H1 (cell line): ENCODE results near the gene ADCY3. TPM values are rescaled to one million over a fixed set of nuclear protein-coding genes. Genes with fewer than 3 reads are reported as not detected.
A peak's percentile ranks its signal among the peaks of the same experiment; 100 is the strongest.

ENCODE experiments used
- BRCA1 ChIP-seq: IDR thresholded peaks from 2 replicates; pipeline ENCODE4 v1.6.1; 2012; ENCODE audit warnings: low read depth, low read length, improper control_type of control experiment
- CBX5 ChIP-seq: fragments of 300-800, 300-1000 bp; sonication (generic); IDR thresholded peaks from 2 replicates; pipeline ENCODE4 v1.7.1; 2016; ENCODE audit warnings: antibody characterized with exemption, low read length, low read depth
- GTF2F1 ChIP-seq: IDR thresholded peaks from 2 replicates; pipeline ENCODE4 v1.6.1; 2012; ENCODE audit warnings: low read depth, low read length, improper control_type of control experiment, borderline replicate concordance
- KDM5A ChIP-seq: fragments of 200-600 bp; IDR thresholded peaks from 2 replicates; pipeline ENCODE4 v1.7.1; 2012; ENCODE audit warnings: mild to moderate bottlenecking, low read length, inconsistent platforms, mixed read lengths
- POU5F1 ChIP-seq: IDR thresholded peaks from 2 replicates; pipeline ENCODE4 v1.6.1; 2011; ENCODE audit warnings: low read depth, mild to moderate bottlenecking, low read length, moderate library complexity
- SIN3A ChIP-seq, 2 experiments: IDR thresholded peaks in 1 of 2; conservative IDR thresholded peaks in 1 of 2; 2 replicates each; pipeline ENCODE4 v1.6.1; 2011 to 2012; ENCODE audit warnings: low read length in 2 of 2, improper control_type of control experiment in 1 of 2, low read depth in 1 of 2, mild to moderate bottlenecking in 1 of 2
- TAF7 ChIP-seq: optimal IDR thresholded peaks from 2 replicates; pipeline ENCODE3; 2011; ENCODE audit warnings: low read depth, mild to moderate bottlenecking, inconsistent platforms, low read length, moderate library complexity, borderline replicate concordance
- polyA plus RNA-seq, 7 experiments: library from polyadenylated mRNA; depleted of rRNA in 3 of 7; stranded (reverse) in 5 of 7; unstranded in 2 of 7; fragments of >200 nt in 5 of 7; fragments of 200-250 nt in 2 of 7; gene quantifications; 1 replicate in 5 of 7; 2 replicates in 1 of 7; 4 replicates in 1 of 7; pipeline versions ENCODE4 v1.2.1 to v1.2.3, GENCODE V29; 2011 to 2013; ENCODE audit warnings: missing spikeins in 2 of 7, mixed read lengths in 2 of 7
- total RNA-seq: library from RNA; stranded (reverse); fragmentation: NEBNext Ultra II Directional; extraction: Animal tissue kit (Norgen Biotek cat#: 25700); gene quantifications from 2 replicates; pipeline ENCODE4 v1.2.1, GENCODE V29; 2021
- TF ChIP-seq, protein P1 (sequence below): IDR thresholded peaks from 2 replicates; pipeline ENCODE4 v1.6.1; 2012; ENCODE audit warnings: inconsistent platforms
- TF ChIP-seq, protein P2 (sequence below): fragments of 300-600 bp; sonication (generic); IDR thresholded peaks from 2 replicates; pipeline ENCODE4 v1.7.1; 2012; ENCODE audit warnings: low read length, moderate library complexity, mild to moderate bottlenecking, inconsistent platforms; ENCODE audit not compliant: insufficient replicate concordance
- TF ChIP-seq, protein P3 (sequence below): IDR thresholded peaks from 2 replicates; pipeline ENCODE4 v1.6.1; 2012; ENCODE audit warnings: inconsistent platforms

The ADCY3 gene
- total and polyA plus RNA-seq, 2 of the 8 experiments (the other 6 are each of a cell fraction or from before 2014, with no cell fraction given): 45.1 to 52.9 TPM

DNA sequence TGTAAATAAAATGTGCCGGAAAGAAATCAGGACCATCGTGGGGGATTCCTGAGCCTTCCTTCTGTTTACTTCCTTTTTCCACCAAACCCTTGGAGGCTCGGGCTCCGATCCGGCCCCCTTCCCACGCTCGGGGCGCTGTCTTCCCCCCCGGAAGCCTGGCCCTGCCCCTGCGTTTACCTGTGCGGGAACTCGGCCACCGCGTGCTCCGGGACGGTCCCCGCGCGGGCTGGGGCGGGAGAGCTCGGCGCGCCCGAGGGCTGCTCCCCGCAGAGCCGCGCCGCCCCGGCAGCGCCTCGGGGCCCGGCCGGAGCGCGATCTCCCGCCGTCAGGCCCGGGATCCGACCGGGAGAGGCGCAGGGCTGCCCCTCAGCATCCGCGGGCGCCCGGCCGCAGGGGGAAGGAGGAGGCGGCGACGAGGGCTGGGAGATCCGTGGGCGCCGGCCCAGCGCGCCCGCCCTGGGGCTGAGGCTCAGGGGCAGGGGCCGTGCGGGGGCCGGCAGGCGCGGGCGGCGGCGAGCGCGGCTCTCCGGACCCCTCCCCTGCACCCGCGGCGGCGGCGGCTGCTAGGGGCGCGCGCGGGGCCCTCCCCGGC is 435 bp downstream of the ADCY3 start (continued):
- TF ChIP-seq, protein P1, sequence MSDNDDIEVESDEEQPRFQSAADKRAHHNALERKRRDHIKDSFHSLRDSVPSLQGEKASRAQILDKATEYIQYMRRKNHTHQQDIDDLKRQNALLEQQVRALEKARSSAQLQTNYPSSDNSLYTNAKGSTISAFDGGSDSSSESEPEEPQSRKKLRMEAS: peak; percentile 57; the same call in 1 of the 2 replicates
- no peak for TF ChIP-seq TAF7
- no peak for TF ChIP-seq KDM5A
- TF ChIP-seq SIN3A (conservative IDR thresholded peaks at IDR 0.05 in 1 of 2, IDR thresholded peaks at IDR 0.05 in 1 of 2; ENCODE audit: low read depth in 1 of 2, low read length in 2 of 2): no peak
- TF ChIP-seq, protein P2, sequence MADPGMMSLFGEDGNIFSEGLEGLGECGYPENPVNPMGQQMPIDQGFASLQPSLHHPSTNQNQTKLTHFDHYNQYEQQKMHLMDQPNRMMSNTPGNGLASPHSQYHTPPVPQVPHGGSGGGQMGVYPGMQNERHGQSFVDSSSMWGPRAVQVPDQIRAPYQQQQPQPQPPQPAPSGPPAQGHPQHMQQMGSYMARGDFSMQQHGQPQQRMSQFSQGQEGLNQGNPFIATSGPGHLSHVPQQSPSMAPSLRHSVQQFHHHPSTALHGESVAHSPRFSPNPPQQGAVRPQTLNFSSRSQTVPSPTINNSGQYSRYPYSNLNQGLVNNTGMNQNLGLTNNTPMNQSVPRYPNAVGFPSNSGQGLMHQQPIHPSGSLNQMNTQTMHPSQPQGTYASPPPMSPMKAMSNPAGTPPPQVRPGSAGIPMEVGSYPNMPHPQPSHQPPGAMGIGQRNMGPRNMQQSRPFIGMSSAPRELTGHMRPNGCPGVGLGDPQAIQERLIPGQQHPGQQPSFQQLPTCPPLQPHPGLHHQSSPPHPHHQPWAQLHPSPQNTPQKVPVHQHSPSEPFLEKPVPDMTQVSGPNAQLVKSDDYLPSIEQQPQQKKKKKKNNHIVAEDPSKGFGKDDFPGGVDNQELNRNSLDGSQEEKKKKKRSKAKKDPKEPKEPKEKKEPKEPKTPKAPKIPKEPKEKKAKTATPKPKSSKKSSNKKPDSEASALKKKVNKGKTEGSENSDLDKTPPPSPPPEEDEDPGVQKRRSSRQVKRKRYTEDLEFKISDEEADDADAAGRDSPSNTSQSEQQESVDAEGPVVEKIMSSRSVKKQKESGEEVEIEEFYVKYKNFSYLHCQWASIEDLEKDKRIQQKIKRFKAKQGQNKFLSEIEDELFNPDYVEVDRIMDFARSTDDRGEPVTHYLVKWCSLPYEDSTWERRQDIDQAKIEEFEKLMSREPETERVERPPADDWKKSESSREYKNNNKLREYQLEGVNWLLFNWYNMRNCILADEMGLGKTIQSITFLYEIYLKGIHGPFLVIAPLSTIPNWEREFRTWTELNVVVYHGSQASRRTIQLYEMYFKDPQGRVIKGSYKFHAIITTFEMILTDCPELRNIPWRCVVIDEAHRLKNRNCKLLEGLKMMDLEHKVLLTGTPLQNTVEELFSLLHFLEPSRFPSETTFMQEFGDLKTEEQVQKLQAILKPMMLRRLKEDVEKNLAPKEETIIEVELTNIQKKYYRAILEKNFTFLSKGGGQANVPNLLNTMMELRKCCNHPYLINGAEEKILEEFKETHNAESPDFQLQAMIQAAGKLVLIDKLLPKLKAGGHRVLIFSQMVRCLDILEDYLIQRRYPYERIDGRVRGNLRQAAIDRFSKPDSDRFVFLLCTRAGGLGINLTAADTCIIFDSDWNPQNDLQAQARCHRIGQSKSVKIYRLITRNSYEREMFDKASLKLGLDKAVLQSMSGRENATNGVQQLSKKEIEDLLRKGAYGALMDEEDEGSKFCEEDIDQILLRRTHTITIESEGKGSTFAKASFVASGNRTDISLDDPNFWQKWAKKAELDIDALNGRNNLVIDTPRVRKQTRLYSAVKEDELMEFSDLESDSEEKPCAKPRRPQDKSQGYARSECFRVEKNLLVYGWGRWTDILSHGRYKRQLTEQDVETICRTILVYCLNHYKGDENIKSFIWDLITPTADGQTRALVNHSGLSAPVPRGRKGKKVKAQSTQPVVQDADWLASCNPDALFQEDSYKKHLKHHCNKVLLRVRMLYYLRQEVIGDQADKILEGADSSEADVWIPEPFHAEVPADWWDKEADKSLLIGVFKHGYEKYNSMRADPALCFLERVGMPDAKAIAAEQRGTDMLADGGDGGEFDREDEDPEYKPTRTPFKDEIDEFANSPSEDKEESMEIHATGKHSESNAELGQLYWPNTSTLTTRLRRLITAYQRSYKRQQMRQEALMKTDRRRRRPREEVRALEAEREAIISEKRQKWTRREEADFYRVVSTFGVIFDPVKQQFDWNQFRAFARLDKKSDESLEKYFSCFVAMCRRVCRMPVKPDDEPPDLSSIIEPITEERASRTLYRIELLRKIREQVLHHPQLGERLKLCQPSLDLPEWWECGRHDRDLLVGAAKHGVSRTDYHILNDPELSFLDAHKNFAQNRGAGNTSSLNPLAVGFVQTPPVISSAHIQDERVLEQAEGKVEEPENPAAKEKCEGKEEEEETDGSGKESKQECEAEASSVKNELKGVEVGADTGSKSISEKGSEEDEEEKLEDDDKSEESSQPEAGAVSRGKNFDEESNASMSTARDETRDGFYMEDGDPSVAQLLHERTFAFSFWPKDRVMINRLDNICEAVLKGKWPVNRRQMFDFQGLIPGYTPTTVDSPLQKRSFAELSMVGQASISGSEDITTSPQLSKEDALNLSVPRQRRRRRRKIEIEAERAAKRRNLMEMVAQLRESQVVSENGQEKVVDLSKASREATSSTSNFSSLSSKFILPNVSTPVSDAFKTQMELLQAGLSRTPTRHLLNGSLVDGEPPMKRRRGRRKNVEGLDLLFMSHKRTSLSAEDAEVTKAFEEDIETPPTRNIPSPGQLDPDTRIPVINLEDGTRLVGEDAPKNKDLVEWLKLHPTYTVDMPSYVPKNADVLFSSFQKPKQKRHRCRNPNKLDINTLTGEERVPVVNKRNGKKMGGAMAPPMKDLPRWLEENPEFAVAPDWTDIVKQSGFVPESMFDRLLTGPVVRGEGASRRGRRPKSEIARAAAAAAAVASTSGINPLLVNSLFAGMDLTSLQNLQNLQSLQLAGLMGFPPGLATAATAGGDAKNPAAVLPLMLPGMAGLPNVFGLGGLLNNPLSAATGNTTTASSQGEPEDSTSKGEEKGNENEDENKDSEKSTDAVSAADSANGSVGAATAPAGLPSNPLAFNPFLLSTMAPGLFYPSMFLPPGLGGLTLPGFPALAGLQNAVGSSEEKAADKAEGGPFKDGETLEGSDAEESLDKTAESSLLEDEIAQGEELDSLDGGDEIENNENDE: no peak
- no peak for TF ChIP-seq CBX5
- TF ChIP-seq, protein P3, sequence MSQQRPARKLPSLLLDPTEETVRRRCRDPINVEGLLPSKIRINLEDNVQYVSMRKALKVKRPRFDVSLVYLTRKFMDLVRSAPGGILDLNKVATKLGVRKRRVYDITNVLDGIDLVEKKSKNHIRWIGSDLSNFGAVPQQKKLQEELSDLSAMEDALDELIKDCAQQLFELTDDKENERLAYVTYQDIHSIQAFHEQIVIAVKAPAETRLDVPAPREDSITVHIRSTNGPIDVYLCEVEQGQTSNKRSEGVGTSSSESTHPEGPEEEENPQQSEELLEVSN: peak; percentile 53
- no peak for TF ChIP-seq GTF2F1
- no peak for TF ChIP-seq POU5F1
- TF ChIP-seq BRCA1: no peak
